Glutamatergic neuron (in vitro differentiated cells): ENCODE data around the gene CYB561D2. TPM values are rescaled to one million over a fixed set of nuclear protein-coding genes. Genes with fewer than 3 reads are reported as not detected.

Experiments
- DNase-seq: peaks from one replicate; pipeline ENCODE4 v3.0.0; 2022
- H3K27ac Mint-ChIP-seq: one replicate; pipeline ENCODE4 v1.8.0; 2020; ENCODE audit warnings: mild to moderate bottlenecking, mixed read lengths, inconsistent platforms; ENCODE audit not compliant: unreplicated experiment
- H3K27me3 Mint-ChIP-seq: one replicate; pipeline ENCODE4 v1.8.0; 2020; ENCODE audit warnings: mild to moderate bottlenecking, moderate library complexity, mixed read lengths, inconsistent platforms; ENCODE audit not compliant: unreplicated experiment
- H3K36me3 Mint-ChIP-seq: one replicate; pipeline ENCODE4 v1.8.0; 2020; ENCODE audit warnings: mild to moderate bottlenecking, mixed read lengths, inconsistent platforms; ENCODE audit not compliant: unreplicated experiment
- H3K4me1 Mint-ChIP-seq: one replicate; pipeline ENCODE4 v1.8.0; 2020; ENCODE audit warnings: mild to moderate bottlenecking, low read depth, mixed read lengths, inconsistent platforms; ENCODE audit not compliant: unreplicated experiment
- H3K4me3 Mint-ChIP-seq: one replicate; pipeline ENCODE4 v1.8.0; 2020; ENCODE audit warnings: mild to moderate bottlenecking, mixed read lengths, inconsistent platforms; ENCODE audit not compliant: unreplicated experiment
- H3K9me3 Mint-ChIP-seq: one replicate; pipeline ENCODE4 v1.8.0; 2020; ENCODE audit warnings: mild to moderate bottlenecking, moderate library complexity, mixed read lengths, inconsistent platforms; ENCODE audit not compliant: unreplicated experiment
- CTCF ChIP-seq: fragments of 200-600 bp; sonication (generic); IDR thresholded peaks from one replicate; pipeline ENCODE4 v1.5.0; 2021; ENCODE audit not compliant: partially characterized antibody, unreplicated experiment
- total RNA-seq: library from RNA; stranded (reverse); fragmentation: NEBNext Ultra II Directional; extraction: Animal tissue kit (Norgen Biotek cat#: 25700); gene quantifications from one replicate; pipeline ENCODE4 v1.2.1, GENCODE V29; 2021; ENCODE audit not compliant: unreplicated experiment

CYB561D2 gene
- total RNA-seq, 1 donor from 2014 or later: 12.6 TPM

- Mint-ChIP-seq H3K27me3 (peaks cover 8% of the 10 kb centered on the region), H3K4me1 (peaks cover 13% of the 10 kb centered on the region), H3K36me3 (no peaks in the 10 kb centered on the region), H3K4me3 (no peak overlapping the region), H3K9me3 (peaks cover 6% of the 10 kb centered on the region), H3K27ac (no peak overlapping the region)
- DNase-seq: peak; percentile 92
- TF ChIP-seq CTCF: peak; percentile 93
Observed at GRCh38 chr3:50324351-50325112, 26.1 kb upstream of the CYB561D2 start.

GRCh38 chr3:50325113-50325480, 25.6 kb upstream of the CYB561D2 start:
- H3K4me3 Mint-ChIP-seq: no peak overlapping the region
- no peak overlapping the region for H3K27ac Mint-ChIP-seq
- no peak for DNase-seq
- peaks cover 8% of the 10 kb centered on the region for H3K27me3 Mint-ChIP-seq
- no peaks in the 10 kb centered on the region for H3K36me3 Mint-ChIP-seq
- TF ChIP-seq CTCF: no peak
- peaks cover 10% of the 10 kb centered on the region for H3K4me1 Mint-ChIP-seq
- H3K9me3 Mint-ChIP-seq: peaks cover 6% of the 10 kb centered on the region

GRCh38 chr3:50325497-50326181, 25.0 kb upstream of the CYB561D2 start:
- Mint-ChIP-seq H3K4me3 (no peak overlapping the region), H3K27me3 (peaks cover 3% of the 10 kb centered on the region), H3K36me3 (no peaks in the 10 kb centered on the region), H3K9me3 (peaks cover 6% of the 10 kb centered on the region), H3K27ac (no peak overlapping the region), H3K4me1 (peaks cover 6% of the 10 kb centered on the region)
- DNase-seq: no peak
- TF ChIP-seq CTCF: no peak

- peaks cover 5% of the 10 kb centered on the region for H3K9me3 Mint-ChIP-seq
- peaks cover 6% of the 10 kb centered on the region for H3K4me1 Mint-ChIP-seq
- no peak overlapping the region for H3K4me3 Mint-ChIP-seq
- no peaks in the 10 kb centered on the region for H3K36me3 Mint-ChIP-seq
- H3K27me3 Mint-ChIP-seq: peaks cover 1% of the 10 kb centered on the region
- no peak overlapping the region for H3K27ac Mint-ChIP-seq
- no peak for DNase-seq
- no peak for TF ChIP-seq CTCF
Observed at GRCh38 chr3:50326182-50326541, 24.5 kb upstream of the CYB561D2 start.

GRCh38 chr3:50327129-50327528, 23.5 kb upstream of the CYB561D2 start:
- H3K27ac Mint-ChIP-seq: peak overlapping the region; percentile 28
- peaks cover 6% of the 10 kb centered on the region for H3K4me1 Mint-ChIP-seq
- no peaks in the 10 kb centered on the region for H3K36me3 Mint-ChIP-seq
- H3K9me3 Mint-ChIP-seq: peaks cover 5% of the 10 kb centered on the region
- DNase-seq: no peak
- no peak for TF ChIP-seq CTCF
- H3K4me3 Mint-ChIP-seq: peak overlapping the region; percentile 83
- peaks cover 1% of the 10 kb centered on the region for H3K27me3 Mint-ChIP-seq
